ENCODE measurements around the gene GABPB2. TPM values are rescaled to one million over a fixed set of nuclear protein-coding genes. Genes with fewer than 3 reads are reported as not detected.
A peak's percentile ranks its signal among the peaks of the same experiment; 100 is the strongest.

Gene GABPB2
- total and polyA plus RNA-seq, 2 of the 13 experiments (the other 11 are each of a cell fraction or from before 2014, with no cell fraction given), result 0.09 TPM; not detected in 1

- TF ChIP-seq, protein P1, sequence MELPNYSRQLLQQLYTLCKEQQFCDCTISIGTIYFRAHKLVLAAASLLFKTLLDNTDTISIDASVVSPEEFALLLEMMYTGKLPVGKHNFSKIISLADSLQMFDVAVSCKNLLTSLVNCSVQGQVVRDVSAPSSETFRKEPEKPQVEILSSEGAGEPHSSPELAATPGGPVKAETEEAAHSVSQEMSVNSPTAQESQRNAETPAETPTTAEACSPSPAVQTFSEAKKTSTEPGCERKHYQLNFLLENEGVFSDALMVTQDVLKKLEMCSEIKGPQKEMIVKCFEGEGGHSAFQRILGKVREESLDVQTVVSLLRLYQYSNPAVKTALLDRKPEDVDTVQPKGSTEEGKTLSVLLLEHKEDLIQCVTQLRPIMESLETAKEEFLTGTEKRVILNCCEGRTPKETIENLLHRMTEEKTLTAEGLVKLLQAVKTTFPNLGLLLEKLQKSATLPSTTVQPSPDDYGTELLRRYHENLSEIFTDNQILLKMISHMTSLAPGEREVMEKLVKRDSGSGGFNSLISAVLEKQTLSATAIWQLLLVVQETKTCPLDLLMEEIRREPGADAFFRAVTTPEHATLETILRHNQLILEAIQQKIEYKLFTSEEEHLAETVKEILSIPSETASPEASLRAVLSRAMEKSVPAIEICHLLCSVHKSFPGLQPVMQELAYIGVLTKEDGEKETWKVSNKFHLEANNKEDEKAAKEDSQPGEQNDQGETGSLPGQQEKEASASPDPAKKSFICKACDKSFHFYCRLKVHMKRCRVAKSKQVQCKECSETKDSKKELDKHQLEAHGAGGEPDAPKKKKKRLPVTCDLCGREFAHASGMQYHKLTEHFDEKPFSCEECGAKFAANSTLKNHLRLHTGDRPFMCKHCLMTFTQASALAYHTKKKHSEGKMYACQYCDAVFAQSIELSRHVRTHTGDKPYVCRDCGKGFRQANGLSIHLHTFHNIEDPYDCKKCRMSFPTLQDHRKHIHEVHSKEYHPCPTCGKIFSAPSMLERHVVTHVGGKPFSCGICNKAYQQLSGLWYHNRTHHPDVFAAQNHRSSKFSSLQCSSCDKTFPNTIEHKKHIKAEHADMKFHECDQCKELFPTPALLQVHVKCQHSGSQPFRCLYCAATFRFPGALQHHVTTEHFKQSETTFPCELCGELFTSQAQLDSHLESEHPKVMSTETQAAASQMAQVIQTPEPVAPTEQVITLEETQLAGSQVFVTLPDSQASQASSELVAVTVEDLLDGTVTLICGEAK (IDR thresholded peaks at IDR 0.05), result no peak
- TF ChIP-seq, protein P1 (CRISPR knock-in tag; IDR thresholded peaks at IDR 0.05), result peak; percentile 69; the same call in 1 of the 2 replicates
- TF ChIP-seq ZSCAN31 (CRISPR knock-in tag; IDR thresholded peaks at IDR 0.05; ENCODE audit: low read depth), result peak; percentile 71; the same call in 1 of the 2 replicates
- peak; percentile 42; the same call in 1 of the 2 replicates for TF ChIP-seq TBP (CRISPR knock-in tag; IDR thresholded peaks at IDR 0.05)
- peak; percentile 59; the same call in 1 of the 2 replicates for TF ChIP-seq PHF8 (CRISPR knock-in tag; IDR thresholded peaks at IDR 0.05)
- no peak for TF ChIP-seq TRIM22 (IDR thresholded peaks at IDR 0.05)
- peak; percentile 86 for TF ChIP-seq ZSCAN25 (CRISPR knock-in tag; IDR thresholded peaks at IDR 0.05)
- peak; percentile 56 for TF ChIP-seq ZFY (CRISPR knock-in tag; IDR thresholded peaks at IDR 0.05)
- TF ChIP-seq NFYC (CRISPR knock-in tag; IDR thresholded peaks at IDR 0.05), result peak; percentile 81
Measured at GRCh38 chr1:151146412-151147131, 76.0 kb downstream of the GABPB2 start, which contains the start of gene SEMA6C (continued).
